Fibroblast of lung (primary cell): ENCODE measurements around the gene TTC14. TPM values are rescaled to one million over a fixed set of nuclear protein-coding genes. Genes with fewer than 3 reads are reported as not detected.
"Not testable (repeated sequence)": the region's sequence is repeated elsewhere in the genome, so short reads cannot be mapped to it uniquely, and the experiment has no call there.

Source experiments
- DNase-seq, 2 donors: peaks; one replicate each; pipeline versions ENCODE4 v3.0.0 to v3.0.0-alpha.2; 2010; ENCODE audit warnings: low read depth in 2 of 2
- H2AFZ ChIP-seq: 2 replicates; pipeline ENCODE4 v1.5.1; 2012; ENCODE audit warnings: low read length, control low read depth, inconsistent platforms
- H3K27ac ChIP-seq: 2 replicates; pipeline ENCODE4 v1.5.1; 2011; ENCODE audit warnings: low read length, control low read depth; ENCODE audit not compliant: insufficient read depth
- H3K27me3 ChIP-seq: 2 replicates; pipeline ENCODE4 v1.5.1; 2011; ENCODE audit warnings: mild to moderate bottlenecking, low read length; ENCODE audit not compliant: control insufficient read depth, insufficient read depth
- H3K36me3 ChIP-seq: 2 replicates; pipeline ENCODE4 v1.5.1; 2011; ENCODE audit warnings: low read length; ENCODE audit not compliant: control insufficient read depth, insufficient read depth
- H3K4me1 ChIP-seq: 2 replicates; pipeline ENCODE4 v1.5.1; 2011; ENCODE audit warnings: low read length; ENCODE audit not compliant: control insufficient read depth, insufficient read depth; ENCODE audit errors: extremely low read depth
- H3K4me2 ChIP-seq: 2 replicates; pipeline ENCODE4 v1.5.1; 2011; ENCODE audit warnings: low read length, control low read depth; ENCODE audit not compliant: insufficient read depth; ENCODE audit errors: extremely low read depth
- H3K4me3 ChIP-seq, 4 experiments: fragments of 200-600 bp in 1 of 4; sonication (generic) in 1 of 4; replicated peaks in 1 of 4; 2 replicates each; pipeline ENCODE4 v1.5.1; 2011 to 2016; ENCODE audit warnings: low read length in 4 of 4, low read depth in 3 of 4, mild to moderate bottlenecking in 3 of 4, control low read depth in 2 of 4, inconsistent platforms in 1 of 4, mixed read lengths in 1 of 4; ENCODE audit not compliant: insufficient read depth in 1 of 4; ENCODE audit errors: control extremely low read depth in 1 of 4
- H3K79me2 ChIP-seq: 2 replicates; pipeline ENCODE4 v1.5.1; 2012; ENCODE audit warnings: mild to moderate bottlenecking, low read length, inconsistent platforms; ENCODE audit not compliant: control insufficient read depth, insufficient read depth
- H3K9ac ChIP-seq: 2 replicates; pipeline ENCODE4 v1.5.1; 2011; ENCODE audit warnings: mild to moderate bottlenecking, low read length, control low read depth; ENCODE audit not compliant: insufficient read depth
- H3K9me3 ChIP-seq: 2 replicates; pipeline ENCODE4 v1.5.1; 2012; ENCODE audit warnings: low read depth, low read length; ENCODE audit not compliant: control insufficient read depth, insufficient read depth
- H4K20me1 ChIP-seq: 2 replicates; pipeline ENCODE4 v1.5.1; 2011; ENCODE audit warnings: low read length; ENCODE audit not compliant: control insufficient read depth, insufficient read depth; ENCODE audit errors: extremely low read depth
- EZH2 ChIP-seq: IDR thresholded peaks from 2 replicates; pipeline ENCODE4 v1.5.1; 2012; ENCODE audit warnings: low read length, control low read depth, mild to moderate bottlenecking; ENCODE audit errors: missing control alignments
- polyA plus RNA-seq, 2 donors: library from polyadenylated mRNA; depleted of rRNA in 1 of 2; stranded (reverse) in 1 of 2; unstranded in 1 of 2; fragments of >200 nt; gene quantifications; 2 replicates each; pipeline ENCODE4 v1.2.1, GENCODE V29; 2011 to 2012; ENCODE audit warnings: missing spikeins in 1 of 2
- total RNA-seq: library from RNA; depleted of rRNA; stranded (reverse); fragments of >200 nt; gene quantifications from 2 replicates; pipeline ENCODE4 v1.2.1, GENCODE V29; 2014
- TF ChIP-seq, protein P1 (sequence below), 2 donors: IDR thresholded peaks in 1 of 2; conservative IDR thresholded peaks in 1 of 2; 1 replicate in 1 of 2; 2 replicates in 1 of 2; pipeline ENCODE4 v1.5.1; 2011 to 2012; ENCODE audit warnings: low read length in 2 of 2, control low read depth in 1 of 2, inconsistent platforms in 1 of 2, low read depth in 1 of 2, mild to moderate bottlenecking in 1 of 2

The TTC14 gene
- total and polyA plus RNA-seq, 2 donors (not counting 1 experiment from before 2014, with no cell fraction given), result 24.1 to 33.4 TPM

DNA sequence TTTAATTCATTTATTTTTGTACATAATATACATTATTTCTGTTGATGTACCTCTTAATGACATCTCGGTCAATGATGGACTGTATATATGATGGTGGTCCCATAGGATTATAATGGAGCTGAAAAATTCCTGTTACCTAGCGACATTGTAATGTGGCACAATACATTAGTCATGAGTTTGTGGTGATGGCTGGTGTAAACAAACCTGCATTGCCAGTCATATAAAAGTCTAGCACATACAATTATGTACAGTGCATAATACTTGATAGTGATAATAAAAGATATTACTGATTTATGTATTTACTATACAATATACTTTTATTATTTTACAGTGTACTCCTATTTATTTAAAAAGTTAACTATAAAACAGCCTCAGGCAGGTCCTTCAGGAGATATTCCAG lies 15.1 kb downstream of the TTC14 start:
- Histone ChIP-seq H4K20me1 (no peaks in the 10 kb centered on the region), H3K4me3 (no peak overlapping the region), H3K4me2 (no peak overlapping the region), H3K36me3 (peaks cover 4% of the 10 kb centered on the region), H3K9me3 (no peaks in the 10 kb centered on the region), H3K27ac (no peak overlapping the region), H3K79me2 (no peaks in the 10 kb centered on the region), H3K27me3 (no peaks in the 10 kb centered on the region), H3K9ac (no peak overlapping the region), H2AFZ (no peak overlapping the region), H3K4me1 (no peaks in the 10 kb centered on the region)
- DNase-seq, result peak in 1 of 2 donors; percentile 8
- TF ChIP-seq, protein P1, sequence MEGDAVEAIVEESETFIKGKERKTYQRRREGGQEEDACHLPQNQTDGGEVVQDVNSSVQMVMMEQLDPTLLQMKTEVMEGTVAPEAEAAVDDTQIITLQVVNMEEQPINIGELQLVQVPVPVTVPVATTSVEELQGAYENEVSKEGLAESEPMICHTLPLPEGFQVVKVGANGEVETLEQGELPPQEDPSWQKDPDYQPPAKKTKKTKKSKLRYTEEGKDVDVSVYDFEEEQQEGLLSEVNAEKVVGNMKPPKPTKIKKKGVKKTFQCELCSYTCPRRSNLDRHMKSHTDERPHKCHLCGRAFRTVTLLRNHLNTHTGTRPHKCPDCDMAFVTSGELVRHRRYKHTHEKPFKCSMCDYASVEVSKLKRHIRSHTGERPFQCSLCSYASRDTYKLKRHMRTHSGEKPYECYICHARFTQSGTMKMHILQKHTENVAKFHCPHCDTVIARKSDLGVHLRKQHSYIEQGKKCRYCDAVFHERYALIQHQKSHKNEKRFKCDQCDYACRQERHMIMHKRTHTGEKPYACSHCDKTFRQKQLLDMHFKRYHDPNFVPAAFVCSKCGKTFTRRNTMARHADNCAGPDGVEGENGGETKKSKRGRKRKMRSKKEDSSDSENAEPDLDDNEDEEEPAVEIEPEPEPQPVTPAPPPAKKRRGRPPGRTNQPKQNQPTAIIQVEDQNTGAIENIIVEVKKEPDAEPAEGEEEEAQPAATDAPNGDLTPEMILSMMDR (conservative IDR thresholded peaks at IDR 0.05 in 1 of 2, IDR thresholded peaks at IDR 0.05 in 1 of 2; ENCODE audit: low read depth in 1 of 2, low read length in 2 of 2), result no peak
- TF ChIP-seq EZH2, result no peak

DNA sequence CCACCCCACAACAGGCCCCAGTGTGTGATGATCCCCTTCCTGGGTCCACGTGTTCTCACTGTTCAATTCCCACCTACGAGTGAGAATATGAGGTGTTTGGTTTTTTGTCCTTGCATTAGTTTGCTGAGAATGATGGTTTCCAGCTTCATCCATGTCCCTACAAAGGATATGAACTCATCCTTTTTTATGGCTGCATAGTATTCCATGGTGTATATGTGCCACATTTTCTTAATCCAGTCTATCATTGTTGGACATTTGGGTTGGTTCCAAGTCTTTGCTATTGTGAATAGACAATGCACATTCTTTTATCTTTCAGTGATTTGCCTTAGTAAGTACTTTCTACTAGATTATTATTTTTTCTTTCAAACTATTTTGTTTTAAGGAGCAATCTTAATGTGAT lies 16.6 kb downstream of the TTC14 start:
- H3K79me2 ChIP-seq, H3K36me3 ChIP-seq, H3K27me3 ChIP-seq, H4K20me1 ChIP-seq, H3K4me3 ChIP-seq, H2AFZ ChIP-seq, H3K4me1 ChIP-seq, H3K9me3 ChIP-seq, H3K4me2 ChIP-seq, H3K27ac ChIP-seq, H3K9ac ChIP-seq, DNase-seq: not testable (repeated sequence)

DNA sequence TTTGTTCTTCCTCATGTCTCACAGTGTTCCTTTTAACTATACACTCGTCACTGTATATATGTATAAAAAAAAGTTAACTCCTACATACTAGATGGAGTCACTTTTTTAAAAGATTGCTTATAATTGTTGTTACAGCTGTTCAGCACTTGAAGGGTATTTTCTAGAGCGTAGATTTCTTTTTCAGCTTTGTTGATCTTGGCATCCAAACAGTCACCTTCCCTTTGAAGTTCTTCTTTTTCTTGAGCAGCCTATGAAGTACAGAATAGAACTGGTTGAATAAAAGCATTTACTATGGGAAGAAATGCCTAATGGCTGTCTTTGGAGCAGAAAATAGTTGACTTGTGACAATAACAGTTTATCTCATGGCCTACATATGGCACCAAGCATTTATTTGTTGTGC lies 17.8 kb downstream of the TTC14 start:
- Histone ChIP-seq H4K20me1 (no peaks in the 10 kb centered on the region), H3K79me2 (no peaks in the 10 kb centered on the region), H3K4me3 (no peak overlapping the region), H3K4me2 (no peak overlapping the region), H3K4me1 (no peaks in the 10 kb centered on the region), H3K27ac (no peak overlapping the region), H3K36me3 (no peaks in the 10 kb centered on the region), H3K27me3 (no peaks in the 10 kb centered on the region), H2AFZ (no peak overlapping the region), H3K9me3 (no peaks in the 10 kb centered on the region), H3K9ac (no peak overlapping the region)
- DNase-seq, result peak in 1 of 2 donors; percentile 63
- TF ChIP-seq EZH2, result no peak
- TF ChIP-seq, protein P1 (conservative IDR thresholded peaks at IDR 0.05 in 1 of 2, IDR thresholded peaks at IDR 0.05 in 1 of 2; ENCODE audit: low read depth in 1 of 2, low read length in 2 of 2), result no peak
